SK-N-SH treated with all-trans-retinoic acid at 6 μM for 48 hours (cell line): ENCODE data around the gene ETS1.

Source experiments
- ATAC-seq: fragments of 200-7000 bp; cut with Tn5 transposase; 3 replicates; pipeline ENCODE4 v1.9.1; 2020; ENCODE audit warnings: mild to moderate bottlenecking, moderate library complexity
- ARNTL ChIP-seq: fragments of 450-650 bp; formaldehyde crosslinking; IDR thresholded peaks from 2 replicates; pipeline ENCODE4 v1.5.0; 2020; ENCODE audit warnings: low read depth, mild to moderate bottlenecking, moderate library complexity, borderline replicate concordance
- BACH2 ChIP-seq: fragments of 250-450 bp; sonication (Bioruptor Pico); IDR thresholded peaks from 2 replicates; pipeline ENCODE4 v1.9.0; 2021; ENCODE audit warnings: mild to moderate bottlenecking, borderline replicate concordance
- CREB5 ChIP-seq: fragments of 250-450 bp; sonication (Bioruptor Pico); IDR thresholded peaks from 2 replicates; pipeline ENCODE4 v1.5.1; 2020; ENCODE audit warnings: low read depth, mild to moderate bottlenecking, moderate library complexity
- CSDC2 ChIP-seq: fragments of 250-450 bp; sonication (Bioruptor Pico); IDR thresholded peaks from 2 replicates; pipeline ENCODE4 v1.5.0; 2020; ENCODE audit warnings: mild to moderate bottlenecking, moderate library complexity
- CSRNP3 ChIP-seq: fragments of 250-450 bp; sonication (Bioruptor Pico); IDR thresholded peaks from 2 replicates; pipeline ENCODE4 v1.5.1; 2021; ENCODE audit warnings: mild to moderate bottlenecking, moderate library complexity
- ESRRG ChIP-seq: fragments of 250-450 bp; sonication (Bioruptor Pico); IDR thresholded peaks from 2 replicates; pipeline ENCODE4 v1.6.1; 2021; ENCODE audit warnings: mild to moderate bottlenecking
- ISL1 ChIP-seq: fragments of 250-450 bp; sonication (Bioruptor Pico); IDR thresholded peaks from 2 replicates; pipeline ENCODE4 v2.1.2; 2022; ENCODE audit warnings: mild to moderate bottlenecking, moderate library complexity
- PATZ1 ChIP-seq: fragments of 250-450 bp; sonication (Bioruptor Pico); IDR thresholded peaks from 2 replicates; pipeline ENCODE4 v1.8.0; 2020; ENCODE audit warnings: mild to moderate bottlenecking, moderate library complexity, borderline replicate concordance
- POU6F1 ChIP-seq: fragments of 250-450 bp; sonication (Bioruptor Pico); IDR thresholded peaks from 2 replicates; pipeline ENCODE4 v1.8.0; 2021; ENCODE audit warnings: low read depth, mild to moderate bottlenecking, moderate library complexity, borderline replicate concordance
- PPARA ChIP-seq: fragments of 250-450 bp; sonication (Bioruptor Pico); IDR thresholded peaks from 2 replicates; pipeline ENCODE4 v1.5.0; 2020; ENCODE audit warnings: mild to moderate bottlenecking, borderline replicate concordance
- RARB ChIP-seq: fragments of 250-450 bp; sonication (Bioruptor Pico); IDR thresholded peaks from 2 replicates; pipeline ENCODE4 v1.8.0; 2021; ENCODE audit warnings: mild to moderate bottlenecking, moderate library complexity
- SNAI2 ChIP-seq: fragments of 250-450 bp; sonication (Bioruptor Pico); IDR thresholded peaks from 2 replicates; pipeline ENCODE4 v1.5.0; 2020; ENCODE audit warnings: mild to moderate bottlenecking, moderate library complexity
- TCF4 ChIP-seq: fragments of 250-450 bp; sonication (Bioruptor Pico); IDR thresholded peaks from 2 replicates; pipeline ENCODE4 v1.8.0; 2021; ENCODE audit warnings: mild to moderate bottlenecking, moderate library complexity, borderline replicate concordance
- TOX ChIP-seq: fragments of 250-450 bp; sonication (Bioruptor Pico); IDR thresholded peaks from 2 replicates; pipeline ENCODE4 v1.8.0; 2021; ENCODE audit warnings: mild to moderate bottlenecking, moderate library complexity, borderline replicate concordance
- TSHZ2 ChIP-seq: fragments of 250-450 bp; sonication (Bioruptor Pico); IDR thresholded peaks from 2 replicates; pipeline ENCODE4 v1.5.0; 2020; ENCODE audit warnings: mild to moderate bottlenecking, moderate library complexity
- ZC3H10 ChIP-seq: fragments of 250-450 bp; sonication (Bioruptor Pico); IDR thresholded peaks from 2 replicates; pipeline ENCODE4 v1.5.1; 2021; ENCODE audit warnings: mild to moderate bottlenecking, moderate library complexity
- ZFP3 ChIP-seq: fragments of 250-450 bp; sonication (Bioruptor Pico); IDR thresholded peaks from 2 replicates; pipeline ENCODE4 v1.5.0; 2020; ENCODE audit warnings: mild to moderate bottlenecking, moderate library complexity
- ZNF565 ChIP-seq: fragments of 450-650 bp; formaldehyde crosslinking; conservative IDR thresholded peaks from 2 replicates; pipeline ENCODE4 v1.5.0; 2020; ENCODE audit warnings: low read depth, mild to moderate bottlenecking, moderate library complexity
- ZNF70 ChIP-seq: fragments of 450-650 bp; formaldehyde crosslinking; IDR thresholded peaks from 2 replicates; pipeline ENCODE4 v1.5.0; 2020; ENCODE audit warnings: mild to moderate bottlenecking, moderate library complexity
- ZNF8 ChIP-seq: fragments of 450-650 bp; formaldehyde crosslinking; IDR thresholded peaks from 2 replicates; pipeline ENCODE4 v1.5.0; 2020; ENCODE audit warnings: mild to moderate bottlenecking, moderate library complexity

Gene ETS1

GRCh38 chr11:128548649-128549255, 38.6 kb downstream of the ETS1 start:
- TF ChIP-seq ARNTL (CRISPR knock-in tag) = no peak
- no peak for TF ChIP-seq ZNF8
- TF ChIP-seq POU6F1 = no peak
- TF ChIP-seq ZC3H10 (CRISPR knock-in tag) = no peak
- TF ChIP-seq SNAI2 (CRISPR knock-in tag) = no peak
- no peak for TF ChIP-seq TSHZ2 (CRISPR knock-in tag)
- no peak for TF ChIP-seq CSDC2 (CRISPR knock-in tag)
- TF ChIP-seq BACH2 (CRISPR knock-in tag) = no peak
- TF ChIP-seq ZFP3 = no peak
- TF ChIP-seq ZNF565 = no peak
- TF ChIP-seq CSRNP3 (CRISPR knock-in tag) = no peak
- TF ChIP-seq ZNF70 (CRISPR knock-in tag) = no peak
- no peak for ATAC-seq

GRCh38 chr11:128547946-128548648, 39.3 kb downstream of the ETS1 start:
- TF ChIP-seq TOX (CRISPR knock-in tag) (no peak), ZC3H10 (CRISPR knock-in tag) (no peak), ZNF8 (no peak), PPARA (CRISPR knock-in tag) (no peak), ESRRG (no peak), ZNF70 (CRISPR knock-in tag) (no peak), CSRNP3 (CRISPR knock-in tag) (no peak), ZFP3 (no peak), TCF4 (CRISPR knock-in tag) (no peak), PATZ1 (CRISPR knock-in tag) (no peak), TSHZ2 (CRISPR knock-in tag) (no peak), ZNF565 (no peak), ISL1 (CRISPR knock-in tag) (no peak), BACH2 (CRISPR knock-in tag) (no peak), RARB (CRISPR knock-in tag) (no peak), POU6F1 (no peak), CSDC2 (CRISPR knock-in tag) (no peak), CREB5 (no peak)
- TF ChIP-seq, all 23 proteins: peak for 0
- ATAC-seq = no peak
